Progenitor cell of endocrine pancreas (in vitro differentiated cells): ENCODE results near the gene SOWAHC. TPM values are rescaled to one million over a fixed set of nuclear protein-coding genes. Genes with fewer than 3 reads are reported as not detected.
A peak's percentile ranks its signal among the peaks of the same experiment; 100 is the strongest.

Experiments used
- DNase-seq: peaks from one replicate; pipeline ENCODE4 v3.0.0; 2021; ENCODE audit warnings: low spot score; ENCODE audit not compliant: unreplicated experiment
- H3K27ac Mint-ChIP-seq: 2 replicates; pipeline ENCODE4 v1.8.0; 2021; ENCODE audit warnings: mild to moderate bottlenecking, moderate library complexity, mixed read lengths
- H3K27me3 Mint-ChIP-seq: 2 replicates; pipeline ENCODE4 v1.8.0; 2021; ENCODE audit warnings: mixed read lengths
- H3K36me3 Mint-ChIP-seq: 2 replicates; pipeline ENCODE4 v1.8.0; 2022; ENCODE audit warnings: mixed read lengths; ENCODE audit not compliant: insufficient read depth
- H3K4me1 Mint-ChIP-seq: 2 replicates; pipeline ENCODE4 v1.8.0; 2021; ENCODE audit warnings: low read depth, mixed read lengths
- H3K4me3 Mint-ChIP-seq: 2 replicates; pipeline ENCODE4 v1.8.0; 2021; ENCODE audit warnings: low read depth, mild to moderate bottlenecking, moderate library complexity, mixed read lengths
- H3K9me3 Mint-ChIP-seq: 2 replicates; pipeline ENCODE4 v1.8.0; 2021; ENCODE audit warnings: low read depth, mixed read lengths
- total RNA-seq: library from RNA; stranded (reverse); gene quantifications from 2 replicates; pipeline ENCODE4 v1.2.1, GENCODE V29; 2021
- TF ChIP-seq, protein P1 (sequence below): fragments of 200-600 bp; sonication (generic); IDR thresholded peaks from one replicate; pipeline ENCODE4 v1.5.0; 2021; ENCODE audit warnings: antibody characterized with exemption, mild to moderate bottlenecking; ENCODE audit not compliant: unreplicated experiment

Gene SOWAHC
- total RNA-seq, 1 donor from 2014 or later: 12.1 TPM

DNA sequence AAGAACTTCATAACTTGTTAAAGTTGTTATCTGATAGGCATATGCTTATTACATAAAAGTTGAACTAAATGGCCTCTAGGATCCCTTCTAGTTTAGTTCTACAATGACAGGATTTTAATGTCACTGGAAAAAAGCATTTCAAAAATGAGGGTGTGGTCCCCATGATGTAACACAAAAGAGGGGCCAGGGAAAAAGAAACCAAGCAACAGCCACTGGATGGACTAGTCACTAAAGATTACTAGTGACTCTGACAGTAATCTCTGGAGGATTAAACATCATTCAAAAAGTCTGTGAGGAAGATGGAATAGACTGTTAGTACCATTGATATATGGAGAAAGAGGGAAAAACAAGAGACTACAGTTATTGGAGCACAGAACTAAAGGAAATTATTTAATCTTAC lies 23.0 kb upstream of the SOWAHC start:
- TF ChIP-seq, protein P1, sequence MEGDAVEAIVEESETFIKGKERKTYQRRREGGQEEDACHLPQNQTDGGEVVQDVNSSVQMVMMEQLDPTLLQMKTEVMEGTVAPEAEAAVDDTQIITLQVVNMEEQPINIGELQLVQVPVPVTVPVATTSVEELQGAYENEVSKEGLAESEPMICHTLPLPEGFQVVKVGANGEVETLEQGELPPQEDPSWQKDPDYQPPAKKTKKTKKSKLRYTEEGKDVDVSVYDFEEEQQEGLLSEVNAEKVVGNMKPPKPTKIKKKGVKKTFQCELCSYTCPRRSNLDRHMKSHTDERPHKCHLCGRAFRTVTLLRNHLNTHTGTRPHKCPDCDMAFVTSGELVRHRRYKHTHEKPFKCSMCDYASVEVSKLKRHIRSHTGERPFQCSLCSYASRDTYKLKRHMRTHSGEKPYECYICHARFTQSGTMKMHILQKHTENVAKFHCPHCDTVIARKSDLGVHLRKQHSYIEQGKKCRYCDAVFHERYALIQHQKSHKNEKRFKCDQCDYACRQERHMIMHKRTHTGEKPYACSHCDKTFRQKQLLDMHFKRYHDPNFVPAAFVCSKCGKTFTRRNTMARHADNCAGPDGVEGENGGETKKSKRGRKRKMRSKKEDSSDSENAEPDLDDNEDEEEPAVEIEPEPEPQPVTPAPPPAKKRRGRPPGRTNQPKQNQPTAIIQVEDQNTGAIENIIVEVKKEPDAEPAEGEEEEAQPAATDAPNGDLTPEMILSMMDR: no peak
- Mint-ChIP-seq H3K4me1 (peaks cover 6% of the 10 kb centered on the region), H3K27me3 (no peaks in the 10 kb centered on the region), H3K27ac (peak overlapping the region; percentile 53), H3K4me3 (no peak overlapping the region), H3K9me3 (no peaks in the 10 kb centered on the region), H3K36me3 (peaks cover 14% of the 10 kb centered on the region)
- no peak for DNase-seq

DNA sequence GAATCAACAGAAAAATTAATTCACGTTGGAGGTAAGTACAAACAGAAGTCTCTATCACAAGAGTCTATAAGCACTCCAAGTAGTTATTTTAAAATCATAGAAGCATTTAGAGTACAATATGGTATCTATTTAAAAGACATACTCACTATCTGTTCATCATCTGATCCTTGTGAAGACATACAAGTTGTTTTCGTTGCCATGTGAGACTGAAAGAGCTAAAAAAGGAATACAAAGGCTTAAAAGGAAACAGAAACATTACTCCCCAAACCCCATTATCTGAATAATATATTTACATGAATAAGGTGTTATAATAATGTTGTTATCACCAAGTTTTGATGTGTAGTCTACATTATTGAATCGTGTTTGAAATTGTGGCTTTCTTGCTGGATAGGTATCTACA lies 21.3 kb upstream of the SOWAHC start:
- H3K4me3 Mint-ChIP-seq: no peak overlapping the region
- TF ChIP-seq, protein P1: no peak
- peaks cover 9% of the 10 kb centered on the region for H3K36me3 Mint-ChIP-seq

DNA sequence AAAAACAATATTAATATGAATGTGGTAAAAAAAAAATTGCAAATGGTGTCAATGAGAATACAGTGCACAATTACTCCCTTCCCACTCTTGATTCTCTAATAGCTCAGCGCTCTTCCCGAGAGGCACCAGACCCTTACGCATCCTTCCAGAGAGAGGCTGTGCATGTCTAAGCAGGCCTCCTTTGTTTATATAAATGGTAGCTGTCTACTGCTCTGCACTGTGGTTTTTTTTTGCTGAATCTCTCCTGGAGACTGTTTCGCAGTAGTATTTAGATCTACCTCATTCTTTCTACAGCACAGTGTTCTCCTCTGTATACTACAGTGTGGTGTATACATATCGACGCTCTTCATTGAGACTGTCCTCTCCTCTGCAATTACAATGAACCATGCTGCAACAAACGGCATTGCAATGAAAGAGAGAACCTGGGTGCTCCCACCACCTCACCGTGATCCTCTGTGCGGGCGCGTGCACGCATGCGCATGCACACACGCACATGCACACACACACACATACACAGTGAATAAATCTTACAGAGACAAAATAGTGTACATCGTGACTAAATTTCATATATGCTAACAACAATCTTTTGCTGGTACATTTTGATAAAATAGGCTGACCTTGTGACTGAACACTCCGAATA lies 19.8 kb upstream of the SOWAHC start:
- Mint-ChIP-seq H3K4me1 (peaks cover 3% of the 10 kb centered on the region), H3K9me3 (no peaks in the 10 kb centered on the region), H3K36me3 (peaks cover 6% of the 10 kb centered on the region), H3K4me3 (no peak overlapping the region), H3K27me3 (no peaks in the 10 kb centered on the region), H3K27ac (peak overlapping the region; percentile 2)
- TF ChIP-seq, protein P1: no peak
- no peak for DNase-seq

More for the DNA sequence above, 21.3 kb upstream of the SOWAHC start:
- no peaks in the 10 kb centered on the region for H3K27me3 Mint-ChIP-seq
- H3K27ac Mint-ChIP-seq: no peak overlapping the region
- DNase-seq: no peak
- H3K4me1 Mint-ChIP-seq: peaks cover 3% of the 10 kb centered on the region
- H3K9me3 Mint-ChIP-seq: no peaks in the 10 kb centered on the region

DNA sequence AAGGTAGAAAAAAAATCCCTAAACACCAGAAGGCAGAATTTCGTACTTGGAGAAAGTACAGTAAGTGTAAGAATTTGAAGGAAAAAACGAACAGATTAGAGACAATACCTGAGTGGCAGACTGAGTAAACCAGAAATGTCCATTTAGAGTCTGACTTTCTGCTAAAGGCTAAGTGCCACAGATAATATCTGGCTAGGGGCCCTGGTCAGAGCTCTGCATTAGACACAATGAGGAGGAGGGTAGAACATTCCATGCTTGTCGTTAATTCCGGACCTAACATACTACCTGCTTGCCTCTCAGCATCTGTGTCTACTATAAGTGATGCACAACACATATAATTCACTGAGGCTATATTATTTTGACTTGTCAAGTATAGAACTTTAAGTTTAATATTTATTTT lies 18.5 kb upstream of the SOWAHC start:
- H3K4me3 Mint-ChIP-seq: no peak overlapping the region
- H3K4me1 Mint-ChIP-seq: peaks cover 5% of the 10 kb centered on the region
- peaks cover 4% of the 10 kb centered on the region for H3K36me3 Mint-ChIP-seq
- no peaks in the 10 kb centered on the region for H3K27me3 Mint-ChIP-seq
- H3K9me3 Mint-ChIP-seq: no peaks in the 10 kb centered on the region
- H3K27ac Mint-ChIP-seq: peak overlapping the region; percentile 11
- DNase-seq: no peak
- TF ChIP-seq, protein P1: no peak

DNA sequence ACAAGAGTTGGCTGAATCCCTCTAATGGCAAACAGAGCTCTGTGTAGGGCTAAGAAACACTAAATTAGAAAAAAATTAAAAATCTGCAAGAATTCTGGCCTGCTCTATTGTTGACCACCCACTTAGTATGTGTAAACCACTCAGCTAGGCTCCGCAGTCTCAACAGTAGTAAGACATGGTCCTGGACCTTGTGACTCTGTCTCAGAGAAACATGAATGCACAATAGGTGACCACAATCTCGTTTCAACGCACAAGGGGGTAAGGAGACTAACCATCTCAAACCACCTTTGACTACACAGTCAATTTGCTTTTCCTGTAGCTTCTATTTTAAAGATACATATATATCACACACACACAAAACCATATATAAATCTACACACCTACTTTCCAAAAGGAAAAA lies 16.9 kb upstream of the SOWAHC start:
- H3K4me3 Mint-ChIP-seq: no peak overlapping the region
- H3K4me1 Mint-ChIP-seq: peaks cover 3% of the 10 kb centered on the region
- TF ChIP-seq, protein P1: no peak
- no peak overlapping the region for H3K27ac Mint-ChIP-seq
- peaks cover 4% of the 10 kb centered on the region for H3K36me3 Mint-ChIP-seq
- H3K27me3 Mint-ChIP-seq: no peaks in the 10 kb centered on the region
- no peak for DNase-seq
- H3K9me3 Mint-ChIP-seq: no peaks in the 10 kb centered on the region
